Neuronal stem cell (in vitro differentiated cells): ENCODE measurements around the gene MLYCD.

ENCODE experiments used
- DNase-seq: peaks from one replicate; pipeline ENCODE4 v3.0.0-alpha.2; 2013; ENCODE audit warnings: low spot score
- H2AFZ ChIP-seq: one replicate; pipeline ENCODE4 v1.6.1; 2013; ENCODE audit warnings: mild to moderate bottlenecking, low read length, inconsistent platforms
- H2AK5ac ChIP-seq: 2 replicates; pipeline ENCODE4 v1.6.1; 2013; ENCODE audit warnings: low read depth, mild to moderate bottlenecking, inconsistent platforms, low read length, moderate library complexity, mixed read lengths
- H2BK120ac ChIP-seq: 2 replicates; pipeline ENCODE4 v1.6.1; 2013; ENCODE audit warnings: low read depth, mild to moderate bottlenecking, inconsistent platforms, low read length, moderate library complexity, mixed read lengths
- H2BK12ac ChIP-seq: one replicate; pipeline ENCODE4 v1.6.1; 2013; ENCODE audit warnings: low read length, inconsistent platforms
- H2BK15ac ChIP-seq: 2 replicates; pipeline ENCODE4 v1.6.1; 2013; ENCODE audit warnings: mild to moderate bottlenecking, low read length, inconsistent platforms, mixed read lengths
- H2BK5ac ChIP-seq: one replicate; pipeline ENCODE4 v1.6.1; 2013; ENCODE audit warnings: inconsistent platforms, mild to moderate bottlenecking, low read length, moderate library complexity
- H3K14ac ChIP-seq: one replicate; pipeline ENCODE4 v1.6.1; 2013; ENCODE audit warnings: low read length, inconsistent platforms
- H3K18ac ChIP-seq: 2 replicates; pipeline ENCODE4 v1.6.1; 2013; ENCODE audit warnings: low read length, inconsistent platforms
- H3K23ac ChIP-seq: 2 replicates; pipeline ENCODE4 v1.6.1; 2013; ENCODE audit warnings: low read depth, mild to moderate bottlenecking, mixed read lengths, low read length, inconsistent platforms; ENCODE audit not compliant: poor library complexity
- H3K27ac ChIP-seq: replicated peaks from 3 replicates; pipeline ENCODE4 v1.5.1; 2013; ENCODE audit warnings: low read length, inconsistent platforms
- H3K27me3 ChIP-seq, 3 experiments: 2 replicates each; pipeline ENCODE4 v1.6.1; 2013; ENCODE audit warnings: low read length in 3 of 3, mild to moderate bottlenecking in 2 of 3, inconsistent platforms in 1 of 3, low read depth in 1 of 3, mixed read lengths in 1 of 3, moderate library complexity in 1 of 3; ENCODE audit not compliant: control insufficient read depth in 3 of 3, insufficient read depth in 3 of 3
- H3K36me3 ChIP-seq, 2 donors: replicated peaks in 1 of 2; 2 replicates each; pipeline ENCODE4 v1.6.1; 2013; ENCODE audit warnings: low read length in 2 of 2; ENCODE audit not compliant: control insufficient read depth in 2 of 2, insufficient read depth in 2 of 2
- H3K4ac ChIP-seq: 2 replicates; pipeline ENCODE4 v1.6.1; 2013; ENCODE audit warnings: inconsistent platforms, mild to moderate bottlenecking, low read length, moderate library complexity
- H3K4me1 ChIP-seq, 2 donors: 1 replicate in 1 of 2; 2 replicates in 1 of 2; pipeline ENCODE4 v1.6.1; 2013; ENCODE audit warnings: low read length in 2 of 2, low read depth in 1 of 2; ENCODE audit not compliant: control insufficient read depth in 2 of 2, insufficient read depth in 1 of 2
- H3K4me2 ChIP-seq: one replicate; pipeline ENCODE4 v1.6.1; 2013; ENCODE audit warnings: mild to moderate bottlenecking, low read length, inconsistent platforms; ENCODE audit not compliant: insufficient read depth, poor library complexity, severe bottlenecking
- H3K4me3 ChIP-seq, 2 donors: 2 replicates each; pipeline ENCODE4 v1.5.1; 2013; ENCODE audit warnings: low read length in 2 of 2, mild to moderate bottlenecking in 2 of 2, inconsistent platforms in 1 of 2, moderate library complexity in 1 of 2
- H3K79me1 ChIP-seq: one replicate; pipeline ENCODE4 v1.6.1; 2013; ENCODE audit warnings: low read depth, mild to moderate bottlenecking, inconsistent platforms, low read length, moderate library complexity
- H3K9ac ChIP-seq: one replicate; pipeline ENCODE4 v1.6.1; 2013; ENCODE audit warnings: mild to moderate bottlenecking, low read depth, low read length, inconsistent platforms; ENCODE audit not compliant: poor library complexity
- H3K9me3 ChIP-seq, 2 donors: replicated peaks in 1 of 2; 2 replicates each; pipeline versions ENCODE3 to v1.6.1; 2013; ENCODE audit warnings: low read length in 2 of 2, mild to moderate bottlenecking in 2 of 2, inconsistent platforms in 1 of 2, low read depth in 1 of 2, mixed read lengths in 1 of 2, moderate library complexity in 1 of 2; ENCODE audit not compliant: control insufficient read depth in 2 of 2, insufficient read depth in 1 of 2
- H4K8ac ChIP-seq: one replicate; pipeline ENCODE4 v1.6.1; 2013; ENCODE audit warnings: low read depth, mild to moderate bottlenecking, inconsistent platforms, low read length, moderate library complexity
- H4K91ac ChIP-seq: one replicate; pipeline ENCODE4 v1.6.1; 2013; ENCODE audit warnings: low read length, low read depth, mild to moderate bottlenecking, inconsistent platforms; ENCODE audit not compliant: poor library complexity
- WGBS, 2 donors: extraction: QIAGEN DNeasy Blood & Tissue Kit; methylation state at CpG; one replicate each; pipeline ENCODE4 v1.1.7; 2013; ENCODE audit warnings: missing lambda C conversion rate in 2 of 2, mixed read lengths in 1 of 2; ENCODE audit not compliant: insufficient read length in 2 of 2, insufficient replicate concordance in 1 of 2; ENCODE audit errors: extremely low coverage in 2 of 2; 5-methylcytosine and 5-hydroxymethylcytosine counted together

Gene MLYCD

DNA sequence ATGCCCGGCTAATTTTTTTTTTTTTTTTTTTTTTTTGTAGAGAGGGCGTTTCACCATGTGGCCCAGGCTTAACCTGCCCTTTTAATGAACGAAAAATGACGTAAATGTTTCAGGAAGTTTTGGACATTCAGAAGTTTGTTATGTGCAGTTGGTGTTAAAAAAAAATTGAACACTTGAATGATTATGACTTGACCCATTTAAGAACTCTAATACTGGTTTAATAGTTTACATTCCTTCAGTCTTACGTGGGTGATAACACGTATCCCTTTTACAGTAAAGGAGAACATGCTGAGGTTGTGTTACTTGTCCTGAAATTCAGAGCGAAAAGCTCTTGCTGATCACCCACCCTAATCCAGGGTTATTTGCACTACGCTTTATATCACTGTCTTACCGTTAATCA is 1.7 kb downstream of the MLYCD start:
- no peak overlapping the region for H4K91ac ChIP-seq
- no peak overlapping the region for H4K8ac ChIP-seq
- no peak overlapping the region for H3K18ac ChIP-seq
- no peak overlapping the region for H3K4me3 ChIP-seq
- peaks cover 0 to 5% (median 0%) of the 10 kb centered on the region in 3 experiments for H3K27me3 ChIP-seq
- peaks cover 7 to 16% of the 10 kb centered on the region in 2 donors for H3K4me1 ChIP-seq
- no peak overlapping the region for H2AFZ ChIP-seq
- no peak overlapping the region for H3K4ac ChIP-seq
- H3K14ac ChIP-seq = no peak overlapping the region
- no peak overlapping the region for H3K4me2 ChIP-seq
- H3K9me3 ChIP-seq = no peaks in the 10 kb centered on the region
- H3K23ac ChIP-seq = no peak overlapping the region
- WGBS, 2 donors = no CpG with 5 or more reads among the region's 9 CpGs
- H3K36me3 ChIP-seq = peaks cover 0 to 6% of the 10 kb centered on the region in 2 donors
- no peaks in the 10 kb centered on the region for H3K79me1 ChIP-seq
- H2BK12ac ChIP-seq = no peak overlapping the region
- no peak overlapping the region for H2BK120ac ChIP-seq
- DNase-seq = no peak
- H3K9ac ChIP-seq = no peak overlapping the region
- H3K27ac ChIP-seq = no peak overlapping the region
- no peak overlapping the region for H2AK5ac ChIP-seq
- no peak overlapping the region for H2BK15ac ChIP-seq
- H2BK5ac ChIP-seq = no peak overlapping the region

DNA sequence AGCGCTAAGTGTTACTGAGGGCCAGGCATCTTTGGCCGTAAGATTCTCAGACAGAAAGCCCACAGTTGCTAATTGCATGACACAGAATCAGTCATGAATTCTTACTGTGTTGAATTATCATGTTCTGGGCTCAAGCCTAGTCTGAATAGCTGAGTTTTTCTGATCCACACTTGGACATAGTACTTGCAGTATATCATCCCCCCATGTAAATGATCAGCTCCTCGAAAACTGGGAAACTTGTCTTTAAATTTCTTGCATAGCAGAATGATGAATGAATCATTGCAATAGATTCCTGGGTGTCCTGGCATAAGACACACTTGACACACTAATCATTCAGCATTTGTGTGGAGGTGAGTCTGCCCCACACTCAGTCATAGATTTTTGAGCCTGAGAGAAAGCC is 2.2 kb downstream of the MLYCD start:
- WGBS, 2 donors = no CpG with 5 or more reads among the region's 3 CpGs
- H3K4me3 ChIP-seq = no peak overlapping the region

GRCh38 chr16:83903751-83904150 is 4.8 kb downstream of the MLYCD start:
- H2BK5ac ChIP-seq = no peak overlapping the region
- peaks cover 1 to 11% of the 10 kb centered on the region in 2 donors for H3K36me3 ChIP-seq
- no peak overlapping the region for H3K4ac ChIP-seq
- H3K14ac ChIP-seq = no peak overlapping the region
- no peak overlapping the region for H2AK5ac ChIP-seq
- H3K4me2 ChIP-seq = no peak overlapping the region
- no peak overlapping the region for H3K4me3 ChIP-seq
- no peak overlapping the region for H4K91ac ChIP-seq
- peaks cover 5 to 35% of the 10 kb centered on the region in 2 donors for H3K4me1 ChIP-seq
- no peak overlapping the region for H3K9ac ChIP-seq
- H3K23ac ChIP-seq = no peak overlapping the region
- H3K9me3 ChIP-seq = no peaks in the 10 kb centered on the region
- H3K27ac ChIP-seq = no peak overlapping the region
- no CpG with 5 or more reads among the region's 10 CpGs for WGBS, 2 donors
- no peak overlapping the region for H2BK120ac ChIP-seq
- no peak overlapping the region for H2BK15ac ChIP-seq
- no peak for DNase-seq
- H4K8ac ChIP-seq = no peak overlapping the region
- H2AFZ ChIP-seq = no peak overlapping the region
- no peaks in the 10 kb centered on the region for H3K27me3 ChIP-seq
- H3K18ac ChIP-seq = no peak overlapping the region
- no peaks in the 10 kb centered on the region for H3K79me1 ChIP-seq
- no peak overlapping the region for H2BK12ac ChIP-seq

More for the DNA sequence above, 2.2 kb downstream of the MLYCD start:
- Histone ChIP-seq H3K4ac (no peak overlapping the region), H4K8ac (no peak overlapping the region), H3K4me2 (no peak overlapping the region), H2BK120ac (no peak overlapping the region), H3K27ac (no peak overlapping the region), H3K23ac (no peak overlapping the region), H2AFZ (no peak overlapping the region), H2AK5ac (no peak overlapping the region), H3K18ac (no peak overlapping the region), H3K79me1 (no peaks in the 10 kb centered on the region), H3K9me3 (no peaks in the 10 kb centered on the region), H3K9ac (no peak overlapping the region), H4K91ac (no peak overlapping the region), H3K36me3 (peaks cover 0 to 6% of the 10 kb centered on the region in 2 donors), H2BK12ac (no peak overlapping the region), H3K14ac (no peak overlapping the region), H3K27me3 (peaks cover 0 to 5% (median 0%) of the 10 kb centered on the region in 3 experiments), H3K4me1 (peaks cover 7 to 16% of the 10 kb centered on the region in 2 donors), H2BK5ac (no peak overlapping the region), H2BK15ac (no peak overlapping the region)
- no peak for DNase-seq

DNA sequence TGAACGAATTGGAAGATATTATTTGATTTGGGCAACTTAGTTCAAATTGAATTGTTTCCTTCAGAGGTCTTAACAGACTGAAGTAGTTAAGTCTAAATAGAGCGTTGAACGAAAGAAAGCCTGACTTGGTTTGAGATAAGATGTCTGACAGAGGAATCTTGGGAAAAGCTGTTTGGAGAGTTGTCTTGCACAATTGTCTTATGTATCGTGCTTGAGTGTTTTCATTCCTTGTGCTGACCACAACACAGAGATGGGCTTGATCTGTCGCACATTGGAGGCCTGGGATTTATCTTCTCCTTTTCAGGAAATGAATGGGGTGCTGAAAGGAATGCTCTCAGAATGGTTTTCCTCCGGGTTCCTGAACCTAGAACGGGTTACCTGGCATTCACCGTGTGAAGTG is 7.8 kb downstream of the MLYCD start:
- H2BK12ac ChIP-seq = no peak overlapping the region
- no peak overlapping the region for H3K4me3 ChIP-seq
- no peak overlapping the region for H4K91ac ChIP-seq
- H3K4me1 ChIP-seq = peaks cover 0 to 29% of the 10 kb centered on the region in 2 donors
- no peak overlapping the region for H2AFZ ChIP-seq
- no peaks in the 10 kb centered on the region for H3K9me3 ChIP-seq
- H3K14ac ChIP-seq = no peak overlapping the region
- no peaks in the 10 kb centered on the region for H3K79me1 ChIP-seq
- no peak overlapping the region for H2BK5ac ChIP-seq
- DNase-seq = no peak
- no peak overlapping the region for H3K9ac ChIP-seq
- H4K8ac ChIP-seq = no peak overlapping the region
- no peak overlapping the region for H3K18ac ChIP-seq
- no peak overlapping the region for H3K4ac ChIP-seq
- H3K27me3 ChIP-seq = no peaks in the 10 kb centered on the region
- H2BK120ac ChIP-seq = no peak overlapping the region
- no peak overlapping the region for H2BK15ac ChIP-seq
- H3K36me3 ChIP-seq = peaks cover 4 to 37% of the 10 kb centered on the region in 2 donors
- H3K4me2 ChIP-seq = no peak overlapping the region
- H3K27ac ChIP-seq = no peak overlapping the region
- no peak overlapping the region for H2AK5ac ChIP-seq
- WGBS, 2 donors = no CpG with 5 or more reads among the region's 8 CpGs
- no peak overlapping the region for H3K23ac ChIP-seq
